Type B pancreatic cell (in vitro differentiated cells): ENCODE measurements around the gene CACNA1C. TPM values are rescaled to one million over a fixed set of nuclear protein-coding genes. Genes with fewer than 3 reads are reported as not detected.

Source experiments
- DNase-seq: peaks from one replicate; pipeline ENCODE4 v3.0.0; 2021; ENCODE audit warnings: mixed read lengths; ENCODE audit not compliant: unreplicated experiment; ENCODE audit errors: extremely low spot score
- H3K27ac Mint-ChIP-seq: 2 replicates; pipeline ENCODE4 v1.8.0; 2021; ENCODE audit warnings: mild to moderate bottlenecking, mixed read lengths
- H3K27me3 Mint-ChIP-seq: 2 replicates; pipeline ENCODE4 v1.8.0; 2021; ENCODE audit warnings: mixed read lengths
- H3K36me3 Mint-ChIP-seq: 2 replicates; pipeline ENCODE4 v1.8.0; 2021; ENCODE audit warnings: mixed read lengths
- H3K4me1 Mint-ChIP-seq: one replicate; pipeline ENCODE4 v1.8.0; 2021; ENCODE audit warnings: mixed read lengths; ENCODE audit not compliant: unreplicated experiment
- H3K4me3 Mint-ChIP-seq: 2 replicates; pipeline ENCODE4 v1.8.0; 2021; ENCODE audit warnings: mild to moderate bottlenecking, mixed read lengths
- H3K9me3 Mint-ChIP-seq: 2 replicates; pipeline ENCODE4 v1.8.0; 2021; ENCODE audit warnings: mixed read lengths
- CTCF ChIP-seq: fragments of 200-600 bp; sonication (generic); conservative IDR thresholded peaks from 2 replicates; pipeline ENCODE4 v1.5.0; 2021; ENCODE audit warnings: antibody characterized with exemption, mild to moderate bottlenecking
- total RNA-seq: library from RNA; stranded (reverse); gene quantifications from 2 replicates; pipeline ENCODE4 v1.2.1, GENCODE V29; 2021; ENCODE audit warnings: low replicate concordance

Gene CACNA1C
- total RNA-seq, 1 donor from 2014 or later, result 14.3 TPM

GRCh38 chr12:2687726-2688125 lies 634.9 kb downstream of the CACNA1C start:
- Mint-ChIP-seq H3K36me3 (peaks cover 9% of the 10 kb centered on the region), H3K27me3 (peaks cover 29% of the 10 kb centered on the region), H3K27ac (peak overlapping the region; percentile 76), H3K4me1 (peaks cover 6% of the 10 kb centered on the region), H3K9me3 (peaks cover 3% of the 10 kb centered on the region), H3K4me3 (peak overlapping the region; percentile 53)
- no peak for TF ChIP-seq CTCF
- no peak for DNase-seq

GRCh38 chr12:2688381-2688931 lies 635.7 kb downstream of the CACNA1C start:
- Mint-ChIP-seq H3K27ac (no peak overlapping the region), H3K4me3 (no peak overlapping the region), H3K36me3 (peaks cover 5% of the 10 kb centered on the region), H3K9me3 (no peaks in the 10 kb centered on the region), H3K27me3 (peaks cover 33% of the 10 kb centered on the region), H3K4me1 (peaks cover 4% of the 10 kb centered on the region)
- DNase-seq, result peak; percentile 61
- TF ChIP-seq CTCF, result no peak

- H3K27me3 Mint-ChIP-seq, result peaks cover 38% of the 10 kb centered on the region
- H3K27ac Mint-ChIP-seq, result no peak overlapping the region
- H3K4me1 Mint-ChIP-seq, result peaks cover 4% of the 10 kb centered on the region
- H3K9me3 Mint-ChIP-seq, result no peaks in the 10 kb centered on the region
- DNase-seq, result peak; percentile 39
- H3K36me3 Mint-ChIP-seq, result peaks cover under 1% of the 10 kb centered on the region
- no peak for TF ChIP-seq CTCF
- peak overlapping the region; percentile 64 for H3K4me3 Mint-ChIP-seq
Measured at GRCh38 chr12:2689393-2689792, 636.6 kb downstream of the CACNA1C start.

- Mint-ChIP-seq H3K27me3 (peaks cover 43% of the 10 kb centered on the region), H3K36me3 (no peaks in the 10 kb centered on the region), H3K4me1 (peaks cover 4% of the 10 kb centered on the region), H3K4me3 (peak overlapping the region; percentile 64), H3K9me3 (no peaks in the 10 kb centered on the region), H3K27ac (no peak overlapping the region)
- no peak for TF ChIP-seq CTCF
- peak; percentile 50 for DNase-seq
Measured at GRCh38 chr12:2689879-2690278, 637.1 kb downstream of the CACNA1C start.

GRCh38 chr12:2690348-2691005 lies 637.7 kb downstream of the CACNA1C start:
- H3K36me3 Mint-ChIP-seq, result no peaks in the 10 kb centered on the region
- no peaks in the 10 kb centered on the region for H3K9me3 Mint-ChIP-seq
- peaks cover 4% of the 10 kb centered on the region for H3K4me1 Mint-ChIP-seq
- peak overlapping the region; percentile 64 for H3K27ac Mint-ChIP-seq
- peaks cover 46% of the 10 kb centered on the region for H3K27me3 Mint-ChIP-seq
- TF ChIP-seq CTCF, result no peak
- peak; percentile 56 for DNase-seq
- peak overlapping the region; percentile 91 for H3K4me3 Mint-ChIP-seq
